GM12873 (cell line): Measurements from ENCODE around the gene SRGN.

ENCODE experiments used
- CTCF ChIP-seq: IDR thresholded peaks from 2 replicates; pipeline ENCODE4 v1.5.1; 2012; ENCODE audit warnings: low read depth, mild to moderate bottlenecking, moderate library complexity, low read length, control low read depth; ENCODE audit not compliant: insufficient read depth; ENCODE audit errors: missing control alignments

Gene SRGN

GRCh38 chr10:69087590-69088470 is at the start of gene SRGN:
TSS of gene SRGN (plus strand) at chr10:69088103. CDS start at chr10:69088158, 55 bp downstream.
- no peak for TF ChIP-seq CTCF

- TF ChIP-seq CTCF, result no peak
Observed at GRCh38 chr10:69042417-69042816, 45.5 kb upstream of the SRGN start.

- no peak for TF ChIP-seq CTCF
Observed at GRCh38 chr10:69042838-69043237, 45.1 kb upstream of the SRGN start.

- no peak for TF ChIP-seq CTCF
Observed at GRCh38 chr10:69043931-69044531, 43.9 kb upstream of the SRGN start.

- no peak for TF ChIP-seq CTCF
Observed at GRCh38 chr10:69044546-69044945, 43.4 kb upstream of the SRGN start.

GRCh38 chr10:69045441-69046300 is 42.2 kb upstream of the SRGN start:
- no peak for TF ChIP-seq CTCF

- TF ChIP-seq CTCF, result no peak
Observed at GRCh38 chr10:69047111-69047832, 40.6 kb upstream of the SRGN start.
